SU-DHL-6 (cell line): Measurements from ENCODE around the gene CTNNA2.

ENCODE experiments used
- CTCF ChIP-seq: fragments of 200-600 bp; sonication (generic); IDR thresholded peaks from one replicate; pipeline ENCODE4 v1.5.1; 2017; ENCODE audit warnings: antibody characterized with exemption, mild to moderate bottlenecking, low read length, moderate library complexity; ENCODE audit not compliant: insufficient read depth, poor library complexity, severe bottlenecking
- EZH2phosphoT487 ChIP-seq: fragments of 200-600 bp; sonication (generic), shearing (Covaris generic); conservative IDR thresholded peaks from 2 replicates; pipeline ENCODE4 v1.6.1; 2018; ENCODE audit warnings: mild to moderate bottlenecking, antibody characterized with exemption, low read length, moderate library complexity, mixed read lengths

GRCh38 chr2:80573167-80573566 is 1060.3 kb downstream of the CTNNA2 start:
- TF ChIP-seq CTCF (no peak), EZH2phosphoT487 (no peak)
